Activated T-helper 9 cell treated with anti-CD3 and anti-CD28 coated beads, Interleukin-2, amount 50 U/mL, for 16 hours (primary cell): ENCODE data around the gene LUC7L3.
"Not testable (repeated sequence)": the region's sequence is repeated elsewhere in the genome, so short reads cannot be mapped to it uniquely, and the experiment has no call there.

Source experiments
- DNase-seq: peaks from one replicate; pipeline ENCODE4 v3.0.0-alpha.2; 2020; ENCODE audit warnings: low read depth

Gene LUC7L3

GRCh38 chr17:50710025-50710424 is 9.4 kb upstream of the LUC7L3 start:
- no peak for DNase-seq

DNA sequence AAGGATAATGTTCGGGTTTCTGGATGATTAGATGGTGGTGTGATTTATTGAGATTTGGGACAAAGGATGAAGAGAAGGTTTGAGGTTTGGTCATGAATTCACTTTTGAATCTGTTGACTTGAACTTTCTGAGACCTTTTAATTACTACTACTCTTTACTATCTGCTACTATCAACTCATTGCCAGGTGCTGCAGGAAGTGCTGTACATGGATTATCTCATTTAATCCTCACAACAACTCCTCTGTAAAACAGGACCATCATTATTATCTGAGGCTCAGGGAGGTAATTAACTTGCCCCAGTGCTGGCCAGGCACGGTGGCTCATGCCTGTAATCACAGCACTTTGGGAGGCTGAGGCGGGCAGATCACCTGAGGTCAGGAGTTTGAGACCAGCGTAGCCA is 8.8 kb upstream of the LUC7L3 start:
- no peak for DNase-seq

DNA sequence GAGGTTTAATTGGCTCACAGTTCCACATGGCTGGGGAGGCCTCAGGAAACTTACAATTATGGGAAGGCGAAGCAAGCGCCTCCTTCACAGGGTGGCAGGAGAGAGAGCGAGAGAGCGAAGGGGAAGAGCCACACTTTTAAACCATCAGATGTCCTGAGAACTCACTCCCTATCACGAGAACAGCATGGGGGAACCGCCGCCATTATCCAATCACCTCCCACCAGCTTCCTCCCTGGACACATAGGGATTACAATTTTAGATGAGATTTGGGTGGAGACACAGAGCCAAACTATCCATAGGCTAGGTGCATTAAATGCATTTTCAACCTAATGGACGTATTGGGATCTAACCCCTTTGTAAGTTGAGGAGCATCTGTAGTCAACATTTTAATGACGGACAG is 6.8 kb upstream of the LUC7L3 start:
- DNase-seq: no peak

DNA sequence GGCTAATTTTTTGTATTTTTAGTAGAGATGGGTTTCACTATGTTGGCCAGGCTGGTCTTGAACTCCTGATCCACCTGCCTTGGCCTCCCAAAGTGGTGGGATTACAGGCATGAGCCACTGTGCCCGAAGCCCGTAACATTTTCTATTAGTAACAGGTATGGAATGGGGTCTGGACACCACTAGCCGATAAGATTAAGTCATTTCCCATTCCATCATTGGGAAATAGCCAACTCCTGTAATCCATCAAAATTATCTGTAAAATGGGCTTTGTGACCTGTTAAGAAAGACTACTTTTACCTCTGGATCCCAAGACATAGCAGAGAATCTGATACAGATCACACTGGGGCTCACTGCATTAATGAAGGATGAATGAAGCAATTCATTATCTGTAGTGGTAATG is 3.9 kb upstream of the LUC7L3 start:
- DNase-seq: no peak

DNA sequence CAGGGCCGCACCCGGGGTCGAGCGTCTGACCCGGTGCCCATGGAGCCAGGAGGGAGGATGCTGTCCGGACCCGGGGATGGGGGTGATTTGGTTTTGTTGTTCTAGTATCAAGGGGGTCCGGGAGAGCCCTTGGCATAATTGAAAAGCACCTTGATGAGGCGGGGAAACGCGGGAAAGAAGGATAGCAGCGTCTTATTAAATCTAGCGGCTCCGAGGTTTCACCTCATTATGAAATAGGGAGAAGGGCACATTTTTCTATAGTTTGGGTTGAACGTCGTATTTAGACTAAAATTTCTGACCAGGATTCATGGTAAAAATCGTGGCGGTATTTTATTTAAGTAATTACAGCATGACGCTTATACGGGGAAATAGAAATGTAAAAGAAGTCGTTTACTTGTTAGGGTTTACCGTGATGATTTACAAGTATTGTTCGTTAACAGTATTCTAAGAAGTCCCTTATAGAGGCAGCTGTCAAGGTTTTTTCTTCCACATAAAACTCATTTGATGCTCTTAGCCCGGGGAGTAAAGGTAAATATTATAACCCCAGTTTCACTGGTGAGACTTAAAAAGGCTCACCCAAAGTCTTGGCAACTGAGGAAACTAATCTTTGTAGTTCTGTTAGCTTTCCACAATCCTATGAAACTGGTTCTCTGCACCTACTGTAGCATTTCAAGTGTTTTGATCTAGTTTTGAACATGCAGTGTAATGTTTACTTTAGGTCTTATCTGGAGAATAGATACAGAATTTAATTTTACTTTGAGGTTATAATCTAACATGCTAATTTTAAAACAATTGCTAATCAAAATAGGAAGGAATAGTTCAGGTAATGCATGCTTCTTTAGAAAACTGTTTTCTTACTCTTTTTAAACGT is 756 bp downstream of the LUC7L3 start:
- DNase-seq: no peak

- no peak for DNase-seq
Measured at GRCh38 chr17:50721194-50722010, 2.0 kb downstream of the LUC7L3 start.

DNA sequence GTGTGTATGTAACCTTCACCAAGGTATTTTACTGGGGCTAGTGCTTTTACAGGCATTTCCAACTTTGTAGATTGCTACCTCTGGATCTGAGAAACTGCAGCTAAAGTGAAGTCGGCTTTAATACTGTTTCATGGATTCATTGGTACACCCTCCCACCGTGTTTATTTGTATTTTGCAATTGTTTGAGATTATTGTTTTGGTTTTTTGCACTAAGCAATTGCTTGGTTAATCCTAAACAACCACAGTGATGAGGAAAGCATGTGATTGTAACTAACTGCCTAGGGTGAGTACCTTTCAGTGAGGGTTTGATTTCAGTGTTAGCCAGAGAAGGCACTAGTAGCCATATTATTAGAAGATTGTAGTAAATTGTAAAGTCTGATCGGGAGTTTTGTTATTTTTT is 3.3 kb downstream of the LUC7L3 start:
- no peak for DNase-seq

DNA sequence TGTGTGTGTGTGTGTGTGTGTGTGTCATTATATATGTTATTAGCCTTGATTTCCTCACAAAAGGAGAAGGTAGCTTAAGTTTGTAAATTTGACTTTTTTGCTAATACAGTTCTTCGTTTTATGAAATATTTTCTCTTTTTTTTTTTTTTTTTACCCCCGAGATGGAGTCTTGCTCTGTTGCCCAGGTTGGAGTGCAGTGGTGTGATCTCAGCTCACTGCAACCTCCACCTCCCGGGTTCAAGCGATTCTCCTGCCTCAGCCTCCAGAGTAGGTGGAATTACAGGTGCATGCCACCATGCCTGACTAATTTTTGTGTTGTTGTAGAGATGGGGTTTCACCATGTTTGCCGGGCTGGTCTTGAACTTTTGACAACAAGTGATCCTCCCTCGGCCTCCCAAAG is 5.2 kb downstream of the LUC7L3 start:
- DNase-seq: not testable (repeated sequence)

DNA sequence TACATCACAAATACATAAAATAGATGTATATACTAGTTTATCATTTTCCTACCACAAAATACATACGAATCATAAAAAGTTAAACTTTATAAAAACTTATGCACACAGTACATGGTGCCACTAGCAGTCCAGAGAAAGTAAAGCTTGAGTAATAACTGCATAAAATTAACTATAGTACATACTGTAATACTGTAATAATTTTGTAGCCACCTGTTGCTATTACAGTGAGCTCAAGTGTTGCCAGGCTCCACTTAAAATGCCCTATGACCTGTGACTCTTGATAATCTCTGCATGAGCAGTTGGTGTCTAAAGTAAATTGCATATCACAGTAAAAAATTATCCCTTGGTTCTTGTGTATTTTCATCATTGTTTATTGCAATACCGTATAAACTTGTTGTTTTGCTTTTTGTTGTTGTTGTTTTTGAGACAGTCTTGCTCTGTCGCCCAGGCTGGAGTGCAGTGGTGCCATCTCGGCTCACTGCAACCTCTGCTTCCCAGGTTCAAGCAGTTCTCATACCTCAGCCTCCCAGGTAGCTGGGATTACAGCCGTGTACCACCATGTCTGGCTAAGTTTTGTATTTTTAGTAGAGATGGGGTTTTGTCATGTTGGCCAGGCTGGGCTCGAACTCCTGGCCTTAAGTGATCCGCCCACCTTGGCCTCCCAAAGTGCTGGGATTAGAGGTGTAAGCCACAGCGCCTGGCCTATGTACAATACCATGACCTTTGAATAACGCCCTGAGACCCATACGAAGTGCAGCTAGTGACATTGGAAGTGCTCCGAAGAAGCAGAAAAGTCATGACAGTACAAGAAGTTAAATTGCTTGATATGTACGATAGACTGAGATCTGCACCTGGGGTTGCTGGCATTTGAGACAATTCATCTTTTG is 6.6 kb downstream of the LUC7L3 start:
- DNase-seq: no peak

DNA sequence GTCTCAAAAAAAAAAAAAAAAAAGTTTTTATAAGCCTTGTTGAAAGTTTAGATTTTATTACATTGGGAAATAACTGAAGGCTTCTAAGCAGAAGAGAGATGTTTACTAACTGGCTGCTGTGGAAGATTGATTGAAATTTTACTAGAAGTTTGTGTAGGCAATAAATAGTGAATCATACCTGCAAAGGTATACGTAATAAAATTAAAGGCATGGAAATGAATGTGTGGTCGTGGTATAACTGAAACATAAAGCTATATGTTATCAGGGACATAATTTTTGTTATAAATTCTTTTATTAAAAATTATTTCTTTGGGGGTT is 8.7 kb downstream of the LUC7L3 start:
- DNase-seq: no peak

DNA sequence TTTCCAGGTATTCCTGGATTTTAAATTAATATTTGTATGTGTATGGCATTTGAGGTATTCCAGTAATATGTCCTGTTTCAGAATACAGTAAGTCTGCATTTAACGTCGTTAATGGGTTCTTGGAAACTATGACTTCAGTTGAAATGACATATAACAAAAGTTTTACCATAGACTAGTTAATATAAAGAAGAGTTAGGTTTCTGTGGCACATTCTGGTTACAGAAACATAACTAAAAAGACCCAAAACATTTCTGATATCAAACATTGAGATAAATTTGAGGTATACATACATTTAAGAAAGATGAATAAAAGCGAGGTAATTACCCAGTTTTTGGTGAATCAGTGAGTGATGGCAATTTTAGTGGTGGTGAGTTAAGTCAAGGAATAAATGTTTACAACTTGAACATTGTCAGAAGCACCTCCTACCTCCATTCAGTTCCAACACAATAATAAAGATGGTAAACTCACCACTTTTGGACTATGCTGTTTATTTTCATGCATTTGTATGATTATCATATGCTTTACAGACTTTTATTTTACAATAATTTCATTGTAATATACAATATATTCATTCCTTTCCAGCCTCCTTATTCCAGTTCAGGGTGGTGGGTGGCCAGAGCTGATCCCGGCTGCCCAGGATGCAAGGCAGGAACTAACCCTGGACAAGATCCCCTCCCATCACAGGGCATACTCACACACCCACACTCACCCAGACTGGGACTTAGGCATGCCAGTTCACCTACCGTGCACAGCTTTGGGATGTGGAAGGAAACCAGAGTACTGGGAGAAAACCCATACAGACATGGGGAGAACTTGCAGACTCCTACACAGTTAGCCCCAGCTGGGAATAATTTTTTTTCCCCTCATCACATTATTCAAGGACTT is 9.7 kb downstream of the LUC7L3 start:
- no peak for DNase-seq

DNA sequence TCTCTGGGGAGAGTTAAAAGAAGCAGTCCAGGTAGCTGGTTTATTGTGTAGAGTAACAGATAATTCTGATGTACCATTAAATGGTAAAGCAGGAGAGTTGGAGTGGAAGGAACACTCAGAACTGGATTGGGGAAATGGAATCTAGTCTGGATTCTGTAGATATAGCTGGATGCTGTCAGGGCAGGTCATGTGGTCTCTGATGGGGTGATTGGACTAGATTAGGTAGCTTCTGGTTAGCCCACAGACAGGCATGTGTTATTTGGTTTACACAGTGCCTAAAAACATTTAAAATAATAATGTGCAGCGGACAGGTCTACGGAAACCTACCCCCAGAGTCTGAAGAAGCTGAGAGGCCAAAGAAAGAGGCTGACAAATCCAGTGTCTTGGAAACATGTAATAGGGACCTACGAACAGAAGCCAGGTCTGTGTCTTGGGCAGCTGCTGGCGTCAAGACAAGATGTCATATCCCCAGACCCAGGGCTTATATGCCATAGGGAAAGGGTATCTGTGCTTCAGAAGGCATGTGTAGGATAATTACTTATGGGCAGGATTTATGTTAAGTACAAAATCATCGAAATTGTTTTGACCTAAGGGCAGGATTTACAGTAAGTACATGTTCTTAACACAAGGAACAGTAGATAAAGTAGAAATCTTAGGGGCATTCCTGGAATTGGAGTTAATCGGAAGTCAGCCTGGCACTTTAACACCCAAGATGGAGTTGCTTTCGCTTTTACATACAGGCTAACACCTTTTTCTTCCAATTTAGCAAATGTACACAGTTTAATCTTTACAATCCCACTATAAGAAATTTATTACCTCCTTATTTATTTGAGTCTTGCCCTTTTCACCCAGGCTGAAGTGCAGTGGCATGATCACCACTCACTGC is 12.4 kb downstream of the LUC7L3 start:
- DNase-seq: no peak

DNA sequence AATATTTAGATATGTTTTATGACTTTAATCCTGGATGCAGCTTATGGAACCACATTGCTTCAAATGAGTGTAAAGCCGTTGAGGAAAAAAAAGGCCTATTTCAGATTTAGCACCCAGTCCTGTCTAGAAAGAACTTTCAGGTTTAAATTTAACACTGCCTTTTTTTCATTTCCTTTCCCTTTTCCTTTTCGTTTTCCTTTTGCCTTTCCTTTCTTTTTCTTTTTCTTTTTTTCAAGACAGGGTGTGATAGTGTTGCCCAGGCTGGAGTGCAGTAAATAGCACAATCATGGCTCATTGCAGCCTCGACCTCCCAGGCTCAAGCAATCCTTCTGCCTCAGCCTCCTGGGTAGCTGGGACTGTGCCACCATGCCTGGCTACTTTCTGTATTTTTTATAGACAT is 15.9 kb downstream of the LUC7L3 start:
- DNase-seq: no peak

- DNase-seq: no peak
Measured at GRCh38 chr17:50737118-50737698, 17.8 kb downstream of the LUC7L3 start.

DNA sequence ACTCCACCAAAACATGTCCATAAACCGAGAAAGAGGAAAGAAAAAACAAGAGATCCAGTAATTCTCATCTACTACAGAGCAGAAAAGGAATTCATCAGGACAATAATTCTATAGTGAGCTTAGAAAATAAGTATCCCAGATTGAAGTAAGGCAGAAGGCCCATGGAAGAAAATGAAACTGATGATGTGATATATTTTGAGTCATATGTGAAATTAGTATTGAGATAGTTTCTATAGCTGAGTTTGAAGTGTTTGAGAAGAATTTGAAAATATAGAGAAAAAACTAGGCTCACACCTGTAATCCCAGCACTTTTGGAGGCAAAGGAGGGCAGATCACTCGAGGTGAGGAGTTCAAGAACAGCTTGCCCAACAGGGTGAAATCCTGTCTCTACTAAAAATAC is 19.7 kb downstream of the LUC7L3 start:
- no peak for DNase-seq

DNA sequence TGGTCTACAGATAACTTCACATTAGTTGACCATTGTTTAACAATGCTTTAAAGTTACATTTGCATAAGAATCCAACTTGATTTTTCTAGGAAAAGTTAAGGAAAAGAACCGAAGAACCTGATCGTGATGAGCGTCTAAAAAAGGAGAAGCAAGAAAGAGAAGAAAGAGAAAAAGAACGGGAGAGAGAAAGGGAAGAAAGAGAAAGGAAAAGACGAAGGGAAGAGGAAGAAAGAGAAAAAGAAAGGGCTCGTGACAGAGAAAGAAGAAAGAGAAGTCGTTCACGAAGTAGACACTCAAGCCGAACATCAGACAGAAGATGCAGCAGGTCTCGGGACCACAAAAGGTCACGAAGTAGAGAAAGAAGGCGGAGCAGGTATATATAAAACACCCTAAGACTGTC is 26.2 kb downstream of the LUC7L3 start:
- DNase-seq: no peak

DNA sequence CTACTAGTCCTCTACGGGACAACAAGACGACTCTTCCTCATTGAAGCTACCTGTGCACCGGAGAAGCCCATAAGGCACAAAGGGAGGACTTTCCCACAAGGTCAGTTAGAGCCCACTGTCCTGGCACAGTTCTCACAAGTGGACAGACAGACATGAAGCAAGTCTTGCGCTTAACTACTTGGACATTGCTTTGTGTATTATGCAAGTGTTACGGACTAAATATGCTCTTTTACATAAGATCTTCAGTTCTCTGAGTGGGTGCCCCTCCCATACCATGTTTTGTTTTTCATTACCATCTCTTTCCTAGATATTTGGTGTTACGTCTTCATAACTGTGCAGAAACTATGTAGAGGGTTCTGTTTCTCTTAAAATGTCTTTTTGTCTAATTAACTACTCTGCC is 29.8 kb downstream of the LUC7L3 start:
- DNase-seq: no peak

- DNase-seq: no peak
Measured at GRCh38 chr17:50754521-50754920, 35.1 kb downstream of the LUC7L3 start.

GRCh38 chr17:50758524-50758923 is 39.1 kb downstream of the LUC7L3 start:
- DNase-seq: no peak

GRCh38 chr17:50758989-50759544 is 39.7 kb downstream of the LUC7L3 start:
- DNase-seq: no peak
